ENCODE measurements around the gene CNTNAP2. TPM values are rescaled to one million over a fixed set of nuclear protein-coding genes. Genes with fewer than 3 reads are reported as not detected.
A peak's percentile ranks its signal among the peaks of the same experiment; 100 is the strongest.

The CNTNAP2 gene
- total RNA-seq, 1 experiment from 2014 or later, result 64.5 TPM

DNA sequence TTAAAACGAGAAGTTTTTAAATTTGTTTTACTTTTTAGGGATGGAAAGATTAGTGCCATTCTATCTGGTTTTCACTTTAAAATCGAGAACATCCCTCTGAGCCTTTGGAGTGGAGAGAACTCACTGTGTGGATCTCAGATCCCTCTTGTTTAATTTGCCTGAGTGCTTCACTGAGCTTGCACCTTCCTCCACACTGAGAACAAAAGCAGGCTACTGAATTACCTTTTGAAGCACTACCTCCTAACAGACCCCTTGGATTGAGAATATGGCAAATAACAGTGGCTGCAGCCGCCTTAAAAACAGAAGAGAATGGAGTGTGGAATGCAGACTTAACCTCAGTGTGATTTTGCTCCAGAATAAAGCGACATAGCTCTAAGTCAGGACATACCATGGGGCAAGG lies 204.7 kb downstream of the CNTNAP2 start:
- Mint-ChIP-seq H3K4me3 (no peak overlapping the region), H3K36me3 (ENCODE audit: insufficient read depth in 1 of 3, low read depth in 3 of 3) (no peaks in the 10 kb centered on the region), H3K27ac (peak overlapping the region in 1 of 3 experiments; percentile 29; a peak in 1 of 7 replicates), H3K4me1 (peaks cover 5 to 8% of the 10 kb centered on the region in 2 experiments), H3K27me3 (ENCODE audit: low read depth) (no peaks in the 10 kb centered on the region), H3K9me3 (no peaks in the 10 kb centered on the region)
- no peak overlapping the region for H3K23ac ChIP-seq (ENCODE audit: insufficient read length, low read depth, low read length)
- no peak overlapping the region for H2BK20ac ChIP-seq (ENCODE audit: low read depth, low read length, poor library complexity, severe bottlenecking)
- H2AFZ ChIP-seq (ENCODE audit: low read length), result no peak overlapping the region
- H3K4me1 ChIP-seq (ENCODE audit: insufficient read depth, low read length), result no peaks in the 10 kb centered on the region
- TF ChIP-seq, protein P1, sequence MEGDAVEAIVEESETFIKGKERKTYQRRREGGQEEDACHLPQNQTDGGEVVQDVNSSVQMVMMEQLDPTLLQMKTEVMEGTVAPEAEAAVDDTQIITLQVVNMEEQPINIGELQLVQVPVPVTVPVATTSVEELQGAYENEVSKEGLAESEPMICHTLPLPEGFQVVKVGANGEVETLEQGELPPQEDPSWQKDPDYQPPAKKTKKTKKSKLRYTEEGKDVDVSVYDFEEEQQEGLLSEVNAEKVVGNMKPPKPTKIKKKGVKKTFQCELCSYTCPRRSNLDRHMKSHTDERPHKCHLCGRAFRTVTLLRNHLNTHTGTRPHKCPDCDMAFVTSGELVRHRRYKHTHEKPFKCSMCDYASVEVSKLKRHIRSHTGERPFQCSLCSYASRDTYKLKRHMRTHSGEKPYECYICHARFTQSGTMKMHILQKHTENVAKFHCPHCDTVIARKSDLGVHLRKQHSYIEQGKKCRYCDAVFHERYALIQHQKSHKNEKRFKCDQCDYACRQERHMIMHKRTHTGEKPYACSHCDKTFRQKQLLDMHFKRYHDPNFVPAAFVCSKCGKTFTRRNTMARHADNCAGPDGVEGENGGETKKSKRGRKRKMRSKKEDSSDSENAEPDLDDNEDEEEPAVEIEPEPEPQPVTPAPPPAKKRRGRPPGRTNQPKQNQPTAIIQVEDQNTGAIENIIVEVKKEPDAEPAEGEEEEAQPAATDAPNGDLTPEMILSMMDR (conservative IDR thresholded peaks at IDR 0.05), result no peak
- H3K4ac ChIP-seq (ENCODE audit: low read depth, low read length), result no peak overlapping the region
- no peak overlapping the region for H2BK15ac ChIP-seq (ENCODE audit: low read depth, low read length)
- H3K27me3 ChIP-seq (ENCODE audit: insufficient read depth, low read length), result no peaks in the 10 kb centered on the region
- no peaks in the 10 kb centered on the region for H3K79me1 ChIP-seq (ENCODE audit: insufficient read depth, low read depth, low read length, poor library complexity, severe bottlenecking)
- no peaks in the 10 kb centered on the region for H4K20me1 ChIP-seq (ENCODE audit: control insufficient read depth, insufficient read depth, insufficient read length)
- H2BK5ac ChIP-seq (ENCODE audit: insufficient read length, low read length), result peak overlapping the region; percentile 79
- no peaks in the 10 kb centered on the region for H3K23me2 ChIP-seq (ENCODE audit: insufficient read length, low read depth, low read length, poor library complexity, severe bottlenecking)
- H4K8ac ChIP-seq (replicated peaks; ENCODE audit: insufficient read length, low read depth, low read length), result no peak overlapping the region
- no peak overlapping the region for H4K5ac ChIP-seq (ENCODE audit: insufficient read length, low read depth, low read length)
- H3K18ac ChIP-seq (ENCODE audit: insufficient read length, low read depth, low read length), result no peak overlapping the region
- no peak overlapping the region for H2BK120ac ChIP-seq (ENCODE audit: low read depth, low read length, poor library complexity, severe bottlenecking)
- DNase-seq, result no peak
- no peak overlapping the region for H4K91ac ChIP-seq (ENCODE audit: insufficient read length, low read depth, low read length)
- no peak overlapping the region for H3K56ac ChIP-seq (ENCODE audit: insufficient read length, low read depth, low read length)
- H2AK5ac ChIP-seq (ENCODE audit: insufficient read length, low read length), result no peak overlapping the region
- H2BK12ac ChIP-seq (ENCODE audit: insufficient read length, low read depth, low read length), result no peak overlapping the region
- H3K9ac ChIP-seq (ENCODE audit: extremely low read depth, insufficient read length, low read length), result no peak overlapping the region
- no peak overlapping the region for H3K14ac ChIP-seq (ENCODE audit: insufficient read depth, low read length)
- H3K4me2 ChIP-seq (ENCODE audit: insufficient read depth, insufficient read length, low read length), result no peak overlapping the region
- no peaks in the 10 kb centered on the region for H3K9me3 ChIP-seq (ENCODE audit: control insufficient read depth, low read depth, low read length)
- no peaks in the 10 kb centered on the region for H3K79me2 ChIP-seq (ENCODE audit: insufficient read depth, low read length)
- WGBS (ENCODE audit: extremely low coverage, insufficient read length, low lambda C conversion rate), result 100% methylated on average over 1 of the region's 4 CpGs
- H3K27ac ChIP-seq (ENCODE audit: insufficient read length, low read depth, low read length), result no peak overlapping the region
- no peak overlapping the region for H3T11ph ChIP-seq (ENCODE audit: low read length)
